Ovary (tissue), 3 donors: ENCODE measurements around the gene TRAF3.

ENCODE experiments used
- EP300 ChIP-seq: sonication (generic); formaldehyde crosslinking; IDR thresholded peaks from one replicate; pipeline ENCODE4 v1.6.1; 2017; ENCODE audit warnings: antibody characterized with exemption
- POLR2A ChIP-seq: fragments of 450-650 bp; IDR thresholded peaks from one replicate; pipeline ENCODE4 v1.6.1; 2017; ENCODE audit warnings: antibody characterized with exemption, mild to moderate bottlenecking, moderate library complexity
- TF ChIP-seq, protein P1 (sequence below), 3 donors: fragments of 450-650 bp in 2 of 3; fragments of 200-600 bp in 1 of 3; IDR thresholded peaks; one replicate each; pipeline versions ENCODE4 v1.5.1 to v1.8.0; 2016 to 2022; ENCODE audit warnings: antibody characterized with exemption in 3 of 3, mild to moderate bottlenecking in 1 of 3
- donor health status: DM: no; HTN: no; CAD: no.

DNA sequence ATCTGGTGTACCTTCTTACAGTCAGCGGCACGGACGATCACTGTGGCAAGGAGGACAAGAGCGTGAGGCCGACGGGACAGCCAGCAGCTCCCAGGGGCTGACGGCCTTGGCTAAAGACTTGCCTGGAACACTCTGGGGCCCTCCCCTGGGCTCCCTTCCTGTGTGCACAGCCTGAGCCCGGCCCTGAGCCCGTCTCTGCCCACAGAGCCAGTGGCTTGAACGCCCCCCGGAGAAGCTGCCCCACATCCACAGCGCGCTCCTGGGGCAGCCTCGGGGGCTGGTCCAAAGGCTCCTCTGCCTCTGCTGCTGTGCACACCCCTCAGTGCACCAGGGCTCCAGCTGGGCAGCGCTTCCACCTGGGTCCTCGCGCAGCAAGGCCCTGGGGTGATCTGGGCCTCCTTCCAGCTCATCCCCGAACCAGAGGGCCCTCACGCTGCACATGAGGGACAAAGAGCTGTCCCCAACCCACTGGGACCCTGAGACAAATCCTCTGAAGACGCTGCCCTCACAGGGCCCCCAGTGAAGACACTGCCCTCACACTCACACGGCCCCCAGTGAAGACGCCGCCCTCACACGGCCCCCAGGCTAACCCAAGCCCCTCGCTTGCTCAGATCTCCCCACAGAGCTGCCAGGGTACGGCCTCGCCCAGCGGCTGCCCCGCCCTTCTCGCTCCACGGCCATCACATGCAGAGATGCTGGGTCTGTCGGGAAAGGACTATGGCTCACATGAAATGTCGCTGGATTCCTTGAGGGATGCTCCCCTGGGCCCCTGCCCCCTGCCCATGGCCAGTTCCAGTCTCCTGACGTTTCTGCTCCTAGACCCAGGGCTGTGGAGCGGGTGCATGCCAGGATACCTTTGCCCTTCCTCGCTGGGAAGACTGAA lies 167.4 kb downstream of the TRAF3 start:
- TF ChIP-seq, protein P1, sequence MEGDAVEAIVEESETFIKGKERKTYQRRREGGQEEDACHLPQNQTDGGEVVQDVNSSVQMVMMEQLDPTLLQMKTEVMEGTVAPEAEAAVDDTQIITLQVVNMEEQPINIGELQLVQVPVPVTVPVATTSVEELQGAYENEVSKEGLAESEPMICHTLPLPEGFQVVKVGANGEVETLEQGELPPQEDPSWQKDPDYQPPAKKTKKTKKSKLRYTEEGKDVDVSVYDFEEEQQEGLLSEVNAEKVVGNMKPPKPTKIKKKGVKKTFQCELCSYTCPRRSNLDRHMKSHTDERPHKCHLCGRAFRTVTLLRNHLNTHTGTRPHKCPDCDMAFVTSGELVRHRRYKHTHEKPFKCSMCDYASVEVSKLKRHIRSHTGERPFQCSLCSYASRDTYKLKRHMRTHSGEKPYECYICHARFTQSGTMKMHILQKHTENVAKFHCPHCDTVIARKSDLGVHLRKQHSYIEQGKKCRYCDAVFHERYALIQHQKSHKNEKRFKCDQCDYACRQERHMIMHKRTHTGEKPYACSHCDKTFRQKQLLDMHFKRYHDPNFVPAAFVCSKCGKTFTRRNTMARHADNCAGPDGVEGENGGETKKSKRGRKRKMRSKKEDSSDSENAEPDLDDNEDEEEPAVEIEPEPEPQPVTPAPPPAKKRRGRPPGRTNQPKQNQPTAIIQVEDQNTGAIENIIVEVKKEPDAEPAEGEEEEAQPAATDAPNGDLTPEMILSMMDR (IDR thresholded peaks at IDR 0.05) = no peak
- no peak for TF ChIP-seq POLR2A
- TF ChIP-seq EP300 = no peak
